Measurements from ENCODE around the gene LFNG. TPM values are rescaled to one million over a fixed set of nuclear protein-coding genes. Genes with fewer than 3 reads are reported as not detected.

LFNG gene
- polyA plus RNA-seq, 1 experiment, result 3.1 TPM

DNA sequence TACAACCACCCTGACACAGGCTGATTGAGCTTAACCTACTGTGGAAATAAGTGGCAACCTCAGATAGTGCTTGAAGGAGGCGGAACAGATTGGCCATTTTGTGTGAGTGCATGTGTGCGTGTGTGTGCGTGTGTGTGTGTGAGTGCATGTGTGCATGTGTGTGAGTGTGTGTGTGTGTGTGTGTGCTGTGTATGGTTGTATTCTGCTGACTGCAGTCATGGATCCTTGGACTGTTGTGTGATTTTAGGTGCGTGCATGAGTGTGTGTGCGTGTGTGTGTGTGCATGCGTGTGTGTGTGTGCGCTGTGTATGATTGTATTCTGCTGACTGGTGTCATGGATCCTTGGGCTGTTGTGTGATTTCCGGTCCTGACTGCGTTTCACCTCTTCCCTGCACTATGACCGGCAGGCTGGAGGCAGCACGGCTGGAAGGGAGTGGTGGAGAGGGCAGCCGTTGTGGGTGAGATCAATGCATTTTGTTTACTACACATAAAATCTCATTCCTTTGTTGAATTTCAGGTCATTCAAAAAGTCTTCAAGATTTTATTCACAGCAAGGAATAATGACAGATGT lies 45.5 kb downstream of the LFNG start:
- no peak for TF ChIP-seq CTCF (IDR thresholded peaks at IDR 0.05; ENCODE audit: insufficient read depth, low read depth, low read length)
- H3K4me3 ChIP-seq (ENCODE audit: low read depth, low read length), result no peak overlapping the region
- H3K36me3 ChIP-seq (ENCODE audit: control insufficient read depth, insufficient read depth, low read length), result no peaks in the 10 kb centered on the region
- ChIA-PET POLR2A (no interaction called here), CTCF (no interaction called here)
- no peaks in the 10 kb centered on the region for H3K27me3 ChIP-seq (ENCODE audit: control insufficient read depth, insufficient read depth, low read length)
- no peak for DNase-seq (ENCODE audit: low read depth)

GRCh38 chr7:2566348-2566889 lies 46.8 kb downstream of the LFNG start:
- no peaks in the 10 kb centered on the region for H3K36me3 ChIP-seq (ENCODE audit: control insufficient read depth, insufficient read depth, low read length)
- no peaks in the 10 kb centered on the region for H3K27me3 ChIP-seq (ENCODE audit: control insufficient read depth, insufficient read depth, low read length)
- DNase-seq (ENCODE audit: low read depth), result no peak
- no peak for TF ChIP-seq CTCF (IDR thresholded peaks at IDR 0.05; ENCODE audit: insufficient read depth, low read depth, low read length)
- ChIA-PET CTCF (interaction anchor here (1.1 to 3.9 kb wide), 13 partner anchors 9 to 143 kb away, joined by 3 to 47 read pairs (median 5); no protein-coding TSS in a partner anchor), POLR2A (no interaction called here)
- H3K4me3 ChIP-seq (ENCODE audit: low read depth, low read length), result no peak overlapping the region

DNA sequence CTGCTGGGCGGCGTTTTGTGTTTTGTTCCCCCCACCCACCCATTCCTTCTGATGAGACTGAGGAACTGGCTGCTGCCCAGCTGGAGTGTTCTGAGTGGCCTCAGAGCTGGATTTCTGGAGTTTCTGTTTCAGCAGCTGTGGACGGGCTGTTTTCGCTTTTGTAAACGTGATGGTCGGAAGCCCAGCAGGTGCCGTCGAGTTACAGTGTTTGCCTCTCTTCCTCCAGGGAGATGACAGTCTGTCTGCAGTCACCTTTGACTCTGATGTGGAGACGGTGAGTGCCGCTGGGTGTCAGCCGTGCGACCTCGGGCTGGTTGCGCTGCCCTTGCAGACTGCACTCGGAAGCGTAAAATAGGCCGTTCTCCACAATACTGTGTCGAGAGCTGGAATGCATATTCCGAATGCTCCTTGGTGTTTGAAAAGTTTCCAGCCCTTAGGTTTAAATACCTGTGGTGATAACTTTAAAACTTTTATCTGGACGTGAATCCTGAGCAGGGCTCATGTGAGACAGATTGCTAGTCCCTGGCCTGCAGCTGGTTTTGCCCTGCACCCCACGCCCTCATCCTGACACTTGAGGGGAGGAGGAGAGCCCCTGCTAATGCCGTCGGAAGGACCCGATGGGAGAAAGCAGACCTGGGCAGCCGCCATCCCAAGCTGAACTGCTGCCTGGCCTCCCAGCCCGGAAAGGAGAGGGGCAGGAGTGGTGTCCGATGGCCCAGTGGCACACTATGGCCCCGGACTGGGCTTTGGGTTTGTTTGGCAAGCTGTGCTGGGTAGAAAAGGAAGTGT lies 47.5 kb downstream of the LFNG start:
- no peak overlapping the region for H3K4me3 ChIP-seq (ENCODE audit: low read depth, low read length)
- DNase-seq (ENCODE audit: low read depth), result no peak
- H3K36me3 ChIP-seq (ENCODE audit: control insufficient read depth, insufficient read depth, low read length), result no peaks in the 10 kb centered on the region; the same call in 1 of the 2 replicates
- no peak for TF ChIP-seq CTCF (IDR thresholded peaks at IDR 0.05; ENCODE audit: insufficient read depth, low read depth, low read length)
- no peaks in the 10 kb centered on the region for H3K27me3 ChIP-seq (ENCODE audit: control insufficient read depth, insufficient read depth, low read length)
- POLR2A ChIA-PET, result no interaction called here
- CTCF ChIA-PET, result interaction anchor here (0.6 to 3.9 kb wide), 29 partner anchors 9 to 192 kb away, joined by 3 to 47 read pairs (median 5); no protein-coding TSS in a partner anchor

- ChIA-PET POLR2A (no interaction called here), CTCF (interaction anchor here (0.6 to 3.9 kb wide), 31 partner anchors 8 to 192 kb away, joined by 3 to 47 read pairs (median 4); no protein-coding TSS in a partner anchor)
- Histone ChIP-seq H3K4me3 (ENCODE audit: low read depth, low read length) (no peak overlapping the region), H3K27me3 (ENCODE audit: control insufficient read depth, insufficient read depth, low read length) (no peaks in the 10 kb centered on the region), H3K36me3 (ENCODE audit: control insufficient read depth, insufficient read depth, low read length) (no peaks in the 10 kb centered on the region; the same call in 1 of the 2 replicates)
- peak; percentile 76 for TF ChIP-seq CTCF (IDR thresholded peaks at IDR 0.05; ENCODE audit: insufficient read depth, low read depth, low read length)
- no peak for DNase-seq (ENCODE audit: low read depth)
Observed at GRCh38 chr7:2567679-2568278, 48.2 kb downstream of the LFNG start.

Data from BJ (cell line).